ENCODE results near the gene C10orf90. TPM values are rescaled to one million over a fixed set of nuclear protein-coding genes. Genes with fewer than 3 reads are reported as not detected.

C10orf90 gene
- total RNA-seq, 6 donors from 2014 or later: 1.0 TPM; not detected in 5

DNA sequence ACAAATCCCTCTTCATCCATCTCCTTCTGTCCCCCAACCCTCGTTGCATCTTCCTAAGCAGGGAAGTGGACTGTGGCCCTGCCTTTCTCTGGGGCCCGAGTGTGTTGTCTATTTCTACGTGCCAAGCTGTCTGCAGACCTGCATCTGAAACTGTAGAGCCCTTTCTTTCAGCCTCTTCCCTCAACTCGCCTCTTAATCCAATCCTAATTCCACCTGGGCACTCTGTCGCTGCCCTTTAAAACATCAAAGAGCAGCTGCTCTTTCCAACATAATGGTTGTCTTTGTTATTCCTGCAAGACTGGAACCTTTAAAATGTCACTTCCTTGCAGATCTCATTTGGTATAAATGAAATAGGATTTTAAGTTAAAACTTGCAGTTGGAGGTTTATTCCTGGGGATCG lies 260.7 kb downstream of the C10orf90 start:
- no peaks in the 10 kb centered on the region for H3K36me3 ChIP-seq
- ATAC-seq (ENCODE audit: low FRiP score in 2 of 2) (no peak), DNase-seq (no peak)
- WGBS, 2 donors: 65 to 78% methylated on average over 6 of the region's 6 CpGs
- H3K9me3 ChIP-seq: no peaks in the 10 kb centered on the region
- no peak overlapping the region for H3K4me3 ChIP-seq
- H3K27me3 ChIP-seq: no peaks in the 10 kb centered on the region
- no peaks in the 10 kb centered on the region for H3K4me1 ChIP-seq
- H3K27ac ChIP-seq: no peak overlapping the region
- TF ChIP-seq POLR2AphosphoS5 (IDR thresholded peaks at IDR 0.05): no peak
- no peak for TF ChIP-seq EP300 (IDR thresholded peaks at IDR 0.05)
- no peak for TF ChIP-seq POLR2A (IDR thresholded peaks at IDR 0.05)
- no peak for TF ChIP-seq CTCF (IDR thresholded peaks at IDR 0.05)

GRCh38 chr10:126408953-126409641 lies 261.4 kb downstream of the C10orf90 start:
- no peaks in the 10 kb centered on the region for H3K36me3 ChIP-seq
- no peaks in the 10 kb centered on the region for H3K9me3 ChIP-seq
- H3K4me3 ChIP-seq: no peak overlapping the region
- 49 to 53% methylated on average over 11 of the region's 11 CpGs for WGBS, 2 donors
- H3K27me3 ChIP-seq: no peaks in the 10 kb centered on the region
- no peaks in the 10 kb centered on the region for H3K4me1 ChIP-seq
- H3K27ac ChIP-seq: no peak overlapping the region
- no peak for DNase-seq
- no peak for ATAC-seq (ENCODE audit: low FRiP score in 2 of 2)
- no peak for TF ChIP-seq POLR2AphosphoS5 (IDR thresholded peaks at IDR 0.05)
- TF ChIP-seq EP300 (IDR thresholded peaks at IDR 0.05): no peak
- no peak for TF ChIP-seq CTCF (IDR thresholded peaks at IDR 0.05)
- TF ChIP-seq POLR2A (IDR thresholded peaks at IDR 0.05): no peak

GRCh38 chr10:126407831-126408230 lies 262.7 kb downstream of the C10orf90 start:
- ATAC-seq (ENCODE audit: low FRiP score in 2 of 2): no peak
- no peak for TF ChIP-seq EP300 (IDR thresholded peaks at IDR 0.05)
- TF ChIP-seq CTCF (IDR thresholded peaks at IDR 0.05): no peak
- TF ChIP-seq POLR2AphosphoS5 (IDR thresholded peaks at IDR 0.05): no peak
- TF ChIP-seq POLR2A (IDR thresholded peaks at IDR 0.05): no peak

GRCh38 chr10:126405239-126405775 lies 265.2 kb downstream of the C10orf90 start:
- H3K4me1 ChIP-seq: no peaks in the 10 kb centered on the region
- no peak overlapping the region for H3K27ac ChIP-seq
- no peaks in the 10 kb centered on the region for H3K36me3 ChIP-seq
- H3K27me3 ChIP-seq: no peaks in the 10 kb centered on the region
- TF ChIP-seq POLR2A (IDR thresholded peaks at IDR 0.05) (no peak), EP300 (IDR thresholded peaks at IDR 0.05) (no peak), CTCF (IDR thresholded peaks at IDR 0.05) (no peak), POLR2AphosphoS5 (IDR thresholded peaks at IDR 0.05) (no peak)
- ATAC-seq (ENCODE audit: low FRiP score in 2 of 2) (no peak), DNase-seq (no peak)
- 87 to 88% methylated on average over 6 of the region's 6 CpGs for WGBS, 2 donors
- no peaks in the 10 kb centered on the region for H3K9me3 ChIP-seq
- no peak overlapping the region for H3K4me3 ChIP-seq

More at GRCh38 chr10:126407831-126408230, 262.7 kb downstream of the C10orf90 start:
- DNase-seq: no peak
- Histone ChIP-seq H3K27me3 (no peaks in the 10 kb centered on the region), H3K9me3 (no peaks in the 10 kb centered on the region), H3K36me3 (no peaks in the 10 kb centered on the region), H3K4me1 (no peaks in the 10 kb centered on the region), H3K27ac (no peak overlapping the region), H3K4me3 (no peak overlapping the region)
- 77 to 91% methylated on average over 2 of the region's 2 CpGs for WGBS, 2 donors
